GM12878 (cell line): Measurements from ENCODE around the gene CD79A.

Experiments
- CTCF ChIP-seq, 3 experiments: IDR thresholded peaks in 2 of 3; conservative IDR thresholded peaks in 1 of 3; 2 replicates each; pipeline ENCODE4 v1.5.1; 2011; ENCODE audit warnings: low read depth in 3 of 3, low read length in 3 of 3, mild to moderate bottlenecking in 3 of 3, control low read depth in 2 of 3, moderate library complexity in 2 of 3, inconsistent platforms in 1 of 3, mixed read lengths in 1 of 3; ENCODE audit not compliant: control insufficient read depth in 2 of 3, insufficient read depth in 1 of 3; ENCODE audit errors: extremely low read depth in 1 of 3
- EZH2 ChIP-seq: IDR thresholded peaks from 2 replicates; pipeline ENCODE4 v1.6.1; 2012; ENCODE audit warnings: low read depth, mild to moderate bottlenecking, control low read depth, inconsistent platforms, low read length, borderline replicate concordance; ENCODE audit not compliant: control insufficient read depth
- POLR2AphosphoS5 ChIP-seq: IDR thresholded peaks from 2 replicates; pipeline ENCODE4 v1.6.1; 2011; ENCODE audit warnings: mild to moderate bottlenecking, low read length, inconsistent platforms
- SIN3A ChIP-seq: IDR thresholded peaks from 2 replicates; pipeline ENCODE4 v1.6.1; 2012; ENCODE audit warnings: low read depth, low read length, improper control_type of control experiment
- TF ChIP-seq, protein P1 (sequence below): IDR thresholded peaks from 2 replicates; pipeline ENCODE4 v1.6.1; 2011; ENCODE audit warnings: low read depth, low read length, improper control_type of control experiment, borderline replicate concordance
- TF ChIP-seq, protein P2 (sequence below): IDR thresholded peaks from 2 replicates; pipeline ENCODE4 v1.6.1; 2012; ENCODE audit warnings: low read length, inconsistent platforms
- TF ChIP-seq, protein P3 (sequence below): fragments of 450-650 bp; IDR thresholded peaks from 2 replicates; pipeline ENCODE4 v1.6.1; 2017; ENCODE audit warnings: mild to moderate bottlenecking

GRCh38 chr19:41868120-41868988 lies 8.7 kb upstream of the CD79A start:
- TF ChIP-seq SIN3A: no peak
- TF ChIP-seq CTCF (IDR thresholded peaks at IDR 0.05 in 2 of 3, conservative IDR thresholded peaks at IDR 0.05 in 1 of 3; ENCODE audit: control insufficient read depth in 2 of 3, extremely low read depth in 1 of 3, insufficient read depth in 1 of 3, low read depth in 3 of 3, low read length in 3 of 3): no peak
- TF ChIP-seq, protein P1, sequence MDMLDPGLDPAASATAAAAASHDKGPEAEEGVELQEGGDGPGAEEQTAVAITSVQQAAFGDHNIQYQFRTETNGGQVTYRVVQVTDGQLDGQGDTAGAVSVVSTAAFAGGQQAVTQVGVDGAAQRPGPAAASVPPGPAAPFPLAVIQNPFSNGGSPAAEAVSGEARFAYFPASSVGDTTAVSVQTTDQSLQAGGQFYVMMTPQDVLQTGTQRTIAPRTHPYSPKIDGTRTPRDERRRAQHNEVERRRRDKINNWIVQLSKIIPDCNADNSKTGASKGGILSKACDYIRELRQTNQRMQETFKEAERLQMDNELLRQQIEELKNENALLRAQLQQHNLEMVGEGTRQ: no peak
- TF ChIP-seq POLR2AphosphoS5: no peak; the same call in 1 of the 2 replicates
- TF ChIP-seq, protein P2, sequence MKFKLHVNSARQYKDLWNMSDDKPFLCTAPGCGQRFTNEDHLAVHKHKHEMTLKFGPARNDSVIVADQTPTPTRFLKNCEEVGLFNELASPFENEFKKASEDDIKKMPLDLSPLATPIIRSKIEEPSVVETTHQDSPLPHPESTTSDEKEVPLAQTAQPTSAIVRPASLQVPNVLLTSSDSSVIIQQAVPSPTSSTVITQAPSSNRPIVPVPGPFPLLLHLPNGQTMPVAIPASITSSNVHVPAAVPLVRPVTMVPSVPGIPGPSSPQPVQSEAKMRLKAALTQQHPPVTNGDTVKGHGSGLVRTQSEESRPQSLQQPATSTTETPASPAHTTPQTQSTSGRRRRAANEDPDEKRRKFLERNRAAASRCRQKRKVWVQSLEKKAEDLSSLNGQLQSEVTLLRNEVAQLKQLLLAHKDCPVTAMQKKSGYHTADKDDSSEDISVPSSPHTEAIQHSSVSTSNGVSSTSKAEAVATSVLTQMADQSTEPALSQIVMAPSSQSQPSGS: no peak
- no peak for TF ChIP-seq EZH2
- TF ChIP-seq, protein P3, sequence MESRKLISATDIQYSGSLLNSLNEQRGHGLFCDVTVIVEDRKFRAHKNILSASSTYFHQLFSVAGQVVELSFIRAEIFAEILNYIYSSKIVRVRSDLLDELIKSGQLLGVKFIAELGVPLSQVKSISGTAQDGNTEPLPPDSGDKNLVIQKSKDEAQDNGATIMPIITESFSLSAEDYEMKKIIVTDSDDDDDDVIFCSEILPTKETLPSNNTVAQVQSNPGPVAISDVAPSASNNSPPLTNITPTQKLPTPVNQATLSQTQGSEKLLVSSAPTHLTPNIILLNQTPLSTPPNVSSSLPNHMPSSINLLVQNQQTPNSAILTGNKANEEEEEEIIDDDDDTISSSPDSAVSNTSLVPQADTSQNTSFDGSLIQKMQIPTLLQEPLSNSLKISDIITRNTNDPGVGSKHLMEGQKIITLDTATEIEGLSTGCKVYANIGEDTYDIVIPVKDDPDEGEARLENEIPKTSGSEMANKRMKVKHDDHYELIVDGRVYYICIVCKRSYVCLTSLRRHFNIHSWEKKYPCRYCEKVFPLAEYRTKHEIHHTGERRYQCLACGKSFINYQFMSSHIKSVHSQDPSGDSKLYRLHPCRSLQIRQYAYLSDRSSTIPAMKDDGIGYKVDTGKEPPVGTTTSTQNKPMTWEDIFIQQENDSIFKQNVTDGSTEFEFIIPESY: no peak
